ENCODE measurements around the gene CXCL3. TPM values are rescaled to one million over a fixed set of nuclear protein-coding genes. Genes with fewer than 3 reads are reported as not detected.

The CXCL3 gene
- total and polyA plus RNA-seq, 9 of the 15 experiments (the other 6 are each of a cell fraction or from before 2014, with no cell fraction given): 2.3 to 8.9 (median 6.1) TPM

GRCh38 chr4:74058048-74058651, 19.7 kb upstream of the CXCL3 start (continued):
- no peak for TF ChIP-seq ELK3 (CRISPR knock-in tag; IDR thresholded peaks at IDR 0.05)
- TF ChIP-seq JUND (IDR thresholded peaks at IDR 0.05; ENCODE audit: borderline replicate concordance, low read depth, low read length): no peak
- TF ChIP-seq JUND (tag; IDR thresholded peaks at IDR 0.05; ENCODE audit: borderline replicate concordance, low read depth, low read length): no peak
- TF ChIP-seq ZNF239 (CRISPR knock-in tag; IDR thresholded peaks at IDR 0.05): no peak
- TF ChIP-seq ZNF280B (CRISPR knock-in tag; IDR thresholded peaks at IDR 0.05): no peak
- TF ChIP-seq MAFF (IDR thresholded peaks at IDR 0.05; ENCODE audit: low read length): no peak
- TF ChIP-seq ERF (CRISPR knock-in tag; IDR thresholded peaks at IDR 0.05): no peak
- TF ChIP-seq KDM4B (IDR thresholded peaks at IDR 0.05; ENCODE audit: borderline replicate concordance in 2 of 2, low read depth in 1 of 2): no peak
- TF ChIP-seq, protein P1, sequence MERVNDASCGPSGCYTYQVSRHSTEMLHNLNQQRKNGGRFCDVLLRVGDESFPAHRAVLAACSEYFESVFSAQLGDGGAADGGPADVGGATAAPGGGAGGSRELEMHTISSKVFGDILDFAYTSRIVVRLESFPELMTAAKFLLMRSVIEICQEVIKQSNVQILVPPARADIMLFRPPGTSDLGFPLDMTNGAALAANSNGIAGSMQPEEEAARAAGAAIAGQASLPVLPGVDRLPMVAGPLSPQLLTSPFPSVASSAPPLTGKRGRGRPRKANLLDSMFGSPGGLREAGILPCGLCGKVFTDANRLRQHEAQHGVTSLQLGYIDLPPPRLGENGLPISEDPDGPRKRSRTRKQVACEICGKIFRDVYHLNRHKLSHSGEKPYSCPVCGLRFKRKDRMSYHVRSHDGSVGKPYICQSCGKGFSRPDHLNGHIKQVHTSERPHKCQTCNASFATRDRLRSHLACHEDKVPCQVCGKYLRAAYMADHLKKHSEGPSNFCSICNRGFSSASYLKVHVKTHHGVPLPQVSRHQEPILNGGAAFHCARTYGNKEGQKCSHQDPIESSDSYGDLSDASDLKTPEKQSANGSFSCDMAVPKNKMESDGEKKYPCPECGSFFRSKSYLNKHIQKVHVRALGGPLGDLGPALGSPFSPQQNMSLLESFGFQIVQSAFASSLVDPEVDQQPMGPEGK (CRISPR knock-in tag; IDR thresholded peaks at IDR 0.05; ENCODE audit: borderline replicate concordance): no peak
- TF ChIP-seq PURB (CRISPR knock-in tag; IDR thresholded peaks at IDR 0.05; ENCODE audit: low read depth): no peak
- TF ChIP-seq SMARCC2 (IDR thresholded peaks at IDR 0.05; ENCODE audit: low read depth): no peak
- no peak for TF ChIP-seq PCBP2 (IDR thresholded peaks at IDR 0.05; ENCODE audit: low read depth, low read length, poor library complexity, severe bottlenecking)
- TF ChIP-seq EHMT2 (IDR thresholded peaks at IDR 0.05): peak; percentile 23; the same call in 1 of the 2 replicates
- TF ChIP-seq TCF7L2 (IDR thresholded peaks at IDR 0.05; ENCODE audit: low read depth, low read length): no peak
- 0 out of 2 replicates have a peak, but pooled peaks have one; percentile 24 for TF ChIP-seq NBN (IDR thresholded peaks at IDR 0.05; ENCODE audit: low read depth)
- TF ChIP-seq TRIM24 (IDR thresholded peaks at IDR 0.05): 0 out of 4 replicates have a peak, but pooled peaks of 1 of the 2 experiments have one; percentile 15
- no peak for TF ChIP-seq ZNF561 (CRISPR knock-in tag; conservative IDR thresholded peaks at IDR 0.05)
- TF ChIP-seq DDX20 (tag; IDR thresholded peaks at IDR 0.05; ENCODE audit: low read depth): peak; percentile 45; the same call in 1 of the 2 replicates
- no peak for TF ChIP-seq PPARD (CRISPR knock-in tag; IDR thresholded peaks at IDR 0.05)

All from K562 (cell line).